ENCODE results near the gene ANKRD44. TPM values are rescaled to one million over a fixed set of nuclear protein-coding genes. Genes with fewer than 3 reads are reported as not detected.
"Not testable (repeated sequence)": the region's sequence is repeated elsewhere in the genome, so short reads cannot be mapped to it uniquely, and the experiment has no call there.

ANKRD44 gene
- total RNA-seq, 1 experiment from 2014 or later = 7.1 TPM

DNA sequence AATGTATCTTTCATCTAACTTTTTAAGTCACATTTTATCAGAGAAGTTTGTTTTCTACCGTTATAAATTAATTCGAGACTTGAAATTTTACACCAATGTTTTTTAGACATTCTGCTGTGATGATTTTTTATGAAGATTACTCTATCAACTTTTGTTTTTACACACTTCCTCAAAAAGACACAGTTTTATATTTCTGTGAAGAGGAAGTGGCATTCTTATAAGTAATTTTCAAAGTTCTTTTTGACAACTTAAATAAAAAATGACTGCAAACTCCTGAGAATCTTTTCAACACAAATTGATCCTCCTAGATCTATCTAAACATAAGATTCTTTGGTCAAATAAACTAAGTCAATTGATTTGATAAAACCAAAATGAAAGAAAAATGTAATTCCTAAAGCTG lies 13.7 kb downstream of the ANKRD44 start:
- no peak for TF ChIP-seq CTCF (IDR thresholded peaks at IDR 0.05; ENCODE audit: unreplicated experiment)
- Mint-ChIP-seq H3K4me1 (ENCODE audit: low read depth, unreplicated experiment) (peaks cover 9% of the 10 kb centered on the region), H3K27me3 (ENCODE audit: unreplicated experiment) (no peaks in the 10 kb centered on the region), H3K9me3 (ENCODE audit: low read depth, unreplicated experiment) (no peaks in the 10 kb centered on the region), H3K36me3 (ENCODE audit: insufficient read depth, unreplicated experiment) (no peaks in the 10 kb centered on the region), H3K4me3 (ENCODE audit: low read depth, unreplicated experiment) (no peak overlapping the region), H3K27ac (ENCODE audit: unreplicated experiment) (no peak overlapping the region)
- DNase-seq = no peak
- CTCF ChIA-PET = no interaction called here
- intact Hi-C loops (cut with micrococcal nuclease; ENCODE audit: unreplicated experiment) = no loop called here
- BruUV-seq (replicated peaks) = no TSS peak

- CTCF ChIA-PET = no interaction called here
- intact Hi-C loops (cut with micrococcal nuclease; ENCODE audit: unreplicated experiment) = no loop called here
- Mint-ChIP-seq H3K4me1 (ENCODE audit: low read depth, unreplicated experiment) (peaks cover 9% of the 10 kb centered on the region), H3K27ac (ENCODE audit: unreplicated experiment) (no peak overlapping the region), H3K9me3 (ENCODE audit: low read depth, unreplicated experiment) (no peaks in the 10 kb centered on the region), H3K36me3 (ENCODE audit: insufficient read depth, unreplicated experiment) (no peaks in the 10 kb centered on the region), H3K4me3 (ENCODE audit: low read depth, unreplicated experiment) (no peak overlapping the region), H3K27me3 (ENCODE audit: unreplicated experiment) (no peaks in the 10 kb centered on the region)
- TF ChIP-seq CTCF (IDR thresholded peaks at IDR 0.05; ENCODE audit: unreplicated experiment) = no peak
- no peak for DNase-seq
- no TSS peak for BruUV-seq (replicated peaks)
Observed at GRCh38 chr2:197294260-197294659, 16.3 kb downstream of the ANKRD44 start.

DNA sequence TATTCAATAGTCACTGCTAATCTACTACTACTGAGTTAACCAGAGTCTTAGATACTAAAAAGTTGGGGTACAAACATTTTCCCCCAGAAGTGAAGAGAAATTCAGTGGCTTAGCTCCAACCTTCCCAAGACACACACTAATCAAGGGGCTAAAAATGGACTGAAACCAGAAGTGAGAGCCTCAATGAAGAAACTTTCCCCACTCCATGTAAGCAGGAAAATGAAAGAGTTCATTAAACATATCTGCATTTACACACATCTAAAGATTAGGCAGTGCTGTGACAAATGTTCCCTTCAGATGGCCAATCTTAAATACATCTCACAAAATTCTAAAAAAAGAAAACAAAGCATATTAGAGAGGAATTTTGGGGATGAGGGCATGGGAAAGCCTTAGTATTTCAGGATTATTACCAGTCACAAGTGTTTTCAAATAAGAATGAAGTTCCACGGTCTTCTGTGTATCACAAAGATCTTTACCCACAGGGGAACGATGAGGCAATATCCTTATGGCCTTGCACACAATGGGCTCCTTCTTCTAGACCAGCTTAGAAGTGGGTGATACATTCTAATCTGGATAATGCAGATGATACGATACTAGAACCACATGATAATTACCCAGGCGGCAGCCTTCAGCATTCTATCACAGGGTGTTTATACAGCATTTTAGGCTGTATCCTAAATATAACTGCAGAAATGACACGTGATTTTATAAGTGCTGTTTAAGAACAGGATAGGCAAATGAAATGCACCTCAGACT lies 17.1 kb downstream of the ANKRD44 start:
- peaks cover 9% of the 10 kb centered on the region for H3K4me1 Mint-ChIP-seq (ENCODE audit: low read depth, unreplicated experiment)
- CTCF ChIA-PET = no interaction called here
- DNase-seq = no peak
- no peak for TF ChIP-seq CTCF (IDR thresholded peaks at IDR 0.05; ENCODE audit: unreplicated experiment)
- H3K4me3 Mint-ChIP-seq (ENCODE audit: low read depth, unreplicated experiment) = no peak overlapping the region
- H3K9me3 Mint-ChIP-seq (ENCODE audit: low read depth, unreplicated experiment) = no peaks in the 10 kb centered on the region
- H3K27ac Mint-ChIP-seq (ENCODE audit: unreplicated experiment) = no peak overlapping the region
- BruUV-seq (replicated peaks) = no TSS peak
- intact Hi-C loops (cut with micrococcal nuclease; ENCODE audit: unreplicated experiment) = no loop called here
- no peaks in the 10 kb centered on the region for H3K27me3 Mint-ChIP-seq (ENCODE audit: unreplicated experiment)
- no peaks in the 10 kb centered on the region for H3K36me3 Mint-ChIP-seq (ENCODE audit: insufficient read depth, unreplicated experiment)

GRCh38 chr2:197292619-197293018 lies 18.0 kb downstream of the ANKRD44 start:
- intact Hi-C loops (cut with micrococcal nuclease; ENCODE audit: unreplicated experiment) = no loop called here
- CTCF ChIA-PET = no interaction called here
- Mint-ChIP-seq H3K27me3 (ENCODE audit: unreplicated experiment) (no peaks in the 10 kb centered on the region), H3K4me3 (ENCODE audit: low read depth, unreplicated experiment) (no peak overlapping the region), H3K36me3 (ENCODE audit: insufficient read depth, unreplicated experiment) (no peaks in the 10 kb centered on the region), H3K4me1 (ENCODE audit: low read depth, unreplicated experiment) (peaks cover 10% of the 10 kb centered on the region), H3K27ac (ENCODE audit: unreplicated experiment) (no peak overlapping the region), H3K9me3 (ENCODE audit: low read depth, unreplicated experiment) (no peaks in the 10 kb centered on the region)
- BruUV-seq (replicated peaks) = no TSS peak
- TF ChIP-seq CTCF (IDR thresholded peaks at IDR 0.05; ENCODE audit: unreplicated experiment) = no peak
- DNase-seq = no peak

DNA sequence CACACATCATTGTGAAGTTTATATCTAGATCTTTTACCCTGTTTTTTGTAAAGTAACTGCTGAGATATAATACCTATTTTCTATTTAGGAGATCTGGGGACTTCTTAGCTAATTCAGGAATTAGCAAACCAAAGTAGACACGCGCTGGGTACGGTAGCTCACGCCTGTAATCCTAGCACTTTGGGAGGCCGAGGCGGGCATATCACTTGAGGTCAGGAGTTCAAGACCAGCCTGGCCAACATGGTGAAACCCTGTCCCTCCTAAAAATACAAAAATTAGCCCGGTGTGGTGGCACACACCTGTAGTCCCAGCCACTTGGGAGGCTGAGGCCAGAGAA lies 23.0 kb downstream of the ANKRD44 start:
- DNase-seq; intact Hi-C loops (cut with micrococcal nuclease; ENCODE audit: unreplicated experiment); BruUV-seq (replicated peaks); H3K27me3 Mint-ChIP-seq (ENCODE audit: unreplicated experiment); H3K4me3 Mint-ChIP-seq (ENCODE audit: low read depth, unreplicated experiment); H3K9me3 Mint-ChIP-seq (ENCODE audit: low read depth, unreplicated experiment); H3K36me3 Mint-ChIP-seq (ENCODE audit: insufficient read depth, unreplicated experiment); CTCF ChIA-PET: not testable (repeated sequence)
- peak overlapping the region; percentile 61 for H3K27ac Mint-ChIP-seq (ENCODE audit: unreplicated experiment)
- peaks cover 10% of the 10 kb centered on the region for H3K4me1 Mint-ChIP-seq (ENCODE audit: low read depth, unreplicated experiment)

All from Calu3 (cell line).